GM19395 (cell line): Measurements from ENCODE around the gene PTPRM.

ENCODE experiments used
- ATAC-seq: cut with Tn5 transposase; IDR thresholded peaks from one replicate; pipeline ENCODE4 v1.9.1; 2021; ENCODE audit warnings: mild to moderate bottlenecking, moderate library complexity; ENCODE audit not compliant: unreplicated experiment

The PTPRM gene

GRCh38 chr18:7566567-7567473, at the start of gene PTPRM:
Gene PTPRM (plus strand): TSS chr18:7567316. CDS start chr18:7567819, 503 bp downstream.
- peak; percentile 89 for ATAC-seq

GRCh38 chr18:7517852-7518251, 49.3 kb upstream of the PTPRM start:
- no peak for ATAC-seq

- no peak for ATAC-seq
These were observed 46.8 kb upstream of the PTPRM start for GRCh38 chr18:7520200-7520785.

GRCh38 chr18:7521226-7521856, 45.8 kb upstream of the PTPRM start:
- no peak for ATAC-seq

- ATAC-seq, result no peak
These were observed 43.3 kb upstream of the PTPRM start for GRCh38 chr18:7523772-7524171.

GRCh38 chr18:7524786-7525185, 42.3 kb upstream of the PTPRM start:
- no peak for ATAC-seq

GRCh38 chr18:7532942-7533341, 34.2 kb upstream of the PTPRM start:
- ATAC-seq, result no peak

- ATAC-seq, result no peak
These were observed 31.5 kb upstream of the PTPRM start for GRCh38 chr18:7535436-7536205.

GRCh38 chr18:7537145-7537544, 30.0 kb upstream of the PTPRM start:
- no peak for ATAC-seq

GRCh38 chr18:7541835-7542234, 25.3 kb upstream of the PTPRM start:
- no peak for ATAC-seq

- ATAC-seq, result no peak
These were observed 22.4 kb upstream of the PTPRM start for GRCh38 chr18:7544686-7545085.

- ATAC-seq, result no peak
These were observed 21.4 kb upstream of the PTPRM start for GRCh38 chr18:7545734-7546133.

GRCh38 chr18:7548221-7548620, 18.9 kb upstream of the PTPRM start:
- no peak for ATAC-seq

GRCh38 chr18:7548721-7549120, 18.4 kb upstream of the PTPRM start:
- no peak for ATAC-seq

GRCh38 chr18:7557973-7558372, 9.1 kb upstream of the PTPRM start:
- no peak for ATAC-seq

GRCh38 chr18:7558769-7559168, 8.3 kb upstream of the PTPRM start:
- ATAC-seq, result no peak

- ATAC-seq, result no peak
These were observed 7.3 kb upstream of the PTPRM start for GRCh38 chr18:7559709-7560319.

GRCh38 chr18:7561909-7562460, 5.1 kb upstream of the PTPRM start:
- ATAC-seq, result no peak

GRCh38 chr18:7562491-7562890, 4.6 kb upstream of the PTPRM start:
- ATAC-seq, result no peak

GRCh38 chr18:7565677-7566076, 1.4 kb upstream of the PTPRM start:
- no peak for ATAC-seq

GRCh38 chr18:7566244-7566566, 911 bp upstream of the PTPRM start:
- no peak for ATAC-seq
